PC-9 (cell line): Measurements from ENCODE around the gene S100A11. TPM values are rescaled to one million over a fixed set of nuclear protein-coding genes. Genes with fewer than 3 reads are reported as not detected.

Experiments
- BruUV-seq: library from RNA; stranded (reverse); fragments of 400-500 nt; replicated peaks from 2 replicates; lab custom pipeline; 2021; lab: Mats Ljungman, UMichigan
- CTCF ChIA-PET: fragments of 300-600 bp; sonication (Branson Sonifier 250); formaldehyde crosslinking; loops from one replicate; lab custom pipeline; 2022; ENCODE audit warnings: antibody characterized with exemption; lab: Charles Lee
- POLR2A ChIA-PET: fragments of 300-600 bp; sonication (Branson Sonifier 250); formaldehyde crosslinking; loops from one replicate; lab custom pipeline; 2022; ENCODE audit warnings: antibody characterized with exemption; ENCODE audit not compliant: unreplicated experiment; lab: Charles Lee
- DNase-seq, 2 experiments: peaks; one replicate each; pipeline versions ENCODE4 v3.0.0 to v3.0.0-alpha.2; 2015 to 2022; ENCODE audit warnings: mixed read lengths in 1 of 2
- H2AFZ ChIP-seq: fragments of 200-600 bp; sonication (generic); 2 replicates; pipeline ENCODE4 v1.8.1; 2017; ENCODE audit warnings: antibody characterized with exemption
- H3F3A ChIP-seq: fragments of 200-600 bp; sonication (generic); 2 replicates; pipeline ENCODE4 v1.8.1; 2017; ENCODE audit warnings: antibody characterized with exemption, mild to moderate bottlenecking, low read depth; ENCODE audit not compliant: insufficient read depth
- H3K27ac ChIP-seq: fragments of 200-600 bp; sonication (generic); 2 replicates; pipeline ENCODE4 v1.6.1; 2016; ENCODE audit warnings: mixed run types
- H3K27me3 ChIP-seq: fragments of 200-600 bp; sonication (generic); 2 replicates; pipeline ENCODE4 v1.6.1; 2016; ENCODE audit warnings: low read depth, mixed run types; ENCODE audit not compliant: insufficient read depth
- H3K36me3 ChIP-seq: fragments of 200-600 bp; sonication (generic); 2 replicates; pipeline ENCODE4 v1.6.1; 2016; ENCODE audit warnings: low read depth, mixed run types
- H3K4me1 ChIP-seq: fragments of 200-600 bp; sonication (generic); replicated peaks from 2 replicates; pipeline ENCODE4 v1.6.1; 2016; ENCODE audit warnings: mixed run types; ENCODE audit not compliant: insufficient read depth
- H3K4me2 ChIP-seq: fragments of 200-600 bp; sonication (generic); 2 replicates; pipeline ENCODE4 v1.6.1; 2017; ENCODE audit warnings: mixed run types
- H3K4me3 ChIP-seq: fragments of 200-600 bp; sonication (generic); 2 replicates; pipeline ENCODE4 v1.6.1; 2016; ENCODE audit warnings: mixed run types
- H3K79me2 ChIP-seq: fragments of 200-600 bp; sonication (generic); 2 replicates; pipeline ENCODE4 v1.6.1; 2017; ENCODE audit warnings: low read depth, mixed run types
- H3K9me2 ChIP-seq: fragments of 200-600 bp; sonication (generic); 2 replicates; pipeline ENCODE4 v1.8.1; 2017; ENCODE audit warnings: mild to moderate bottlenecking; ENCODE audit not compliant: insufficient read depth
- H3K9me3 ChIP-seq: fragments of 200-600 bp; sonication (generic); 2 replicates; pipeline ENCODE4 v1.8.1; 2016; ENCODE audit warnings: low read depth; ENCODE audit not compliant: insufficient read depth
- H4K20me1 ChIP-seq: fragments of 200-600 bp; sonication (generic); 2 replicates; pipeline ENCODE4 v1.8.1; 2017; ENCODE audit not compliant: insufficient read depth
- CTCF ChIP-seq: fragments of 200-600 bp; sonication (generic); conservative IDR thresholded peaks from 2 replicates; pipeline ENCODE4 v1.6.1; 2017; ENCODE audit warnings: mixed run types, antibody characterized with exemption, mild to moderate bottlenecking, moderate library complexity
- EZH2 ChIP-seq: fragments of 200-600 bp; sonication (generic); IDR thresholded peaks from 2 replicates; pipeline ENCODE4 v1.8.0; 2017; ENCODE audit warnings: antibody characterized with exemption, low read depth
- intact Hi-C: fragments of 100-400 bp; cut with micrococcal nuclease; formaldehyde crosslinking; loops from one replicate; pipeline ENCODE4 v1.10.0; 2022; ENCODE audit not compliant: unreplicated experiment
- total RNA-seq: library from RNA; stranded (reverse); gene quantifications from 2 replicates; pipeline ENCODE4 v1.2.3, GENCODE V29; 2021

S100A11 gene
- total RNA-seq, 1 experiment from 2014 or later, result 868 TPM

- Histone ChIP-seq H3F3A (peaks cover 65% of the 10 kb centered on the region), H4K20me1 (no peaks in the 10 kb centered on the region), H3K27me3 (no peaks in the 10 kb centered on the region), H3K4me3 (no peak overlapping the region), H3K4me1 (peaks cover 84% of the 10 kb centered on the region), H3K4me2 (peak overlapping the region; percentile 26), H2AFZ (no peak overlapping the region), H3K79me2 (no peaks in the 10 kb centered on the region), H3K9me2 (no peaks in the 10 kb centered on the region), H3K36me3 (no peaks in the 10 kb centered on the region), H3K27ac (peak overlapping the region; percentile 90), H3K9me3 (peaks cover 15% of the 10 kb centered on the region)
- intact Hi-C loops, result no loop called here
- CTCF ChIA-PET, result interaction anchor here (0.5 to 1.1 kb wide), 6 partner anchors 15 to 405 kb away, joined by 3 to 11 read pairs (median 4); no protein-coding TSS in a partner anchor
- peak in 1 of 2 experiments; percentile 96 for DNase-seq
- no peak for TF ChIP-seq CTCF
- TF ChIP-seq EZH2, result no peak
- BruUV-seq, result no TSS peak
- POLR2A ChIA-PET, result interaction anchor here (0.6 to 1.3 kb wide), 18 partner anchors 10 to 800 kb away, joined by 3 to 29 read pairs (median 4); partner anchors contain the start of genes PIP5K1A and S100A11
Measured at GRCh38 chr1:151998611-151999362, 38.0 kb downstream of the S100A11 start.

GRCh38 chr1:151997284-151997570, 39.6 kb downstream of the S100A11 start:
- no peak for TF ChIP-seq EZH2
- no peak for TF ChIP-seq CTCF
- H3F3A ChIP-seq, result peaks cover 75% of the 10 kb centered on the region
- H3K27me3 ChIP-seq, result no peaks in the 10 kb centered on the region
- no peak overlapping the region for H3K4me2 ChIP-seq
- no TSS peak for BruUV-seq
- H3K36me3 ChIP-seq, result peaks cover 3% of the 10 kb centered on the region; the same call in 1 of the 2 replicates
- peaks cover 15% of the 10 kb centered on the region for H3K9me3 ChIP-seq
- H3K79me2 ChIP-seq, result peaks cover 10% of the 10 kb centered on the region
- ChIA-PET POLR2A (no interaction called here), CTCF (no interaction called here)
- H2AFZ ChIP-seq, result no peak overlapping the region
- H3K27ac ChIP-seq, result peak overlapping the region; percentile 90
- DNase-seq, result no peak
- H3K4me3 ChIP-seq, result no peak overlapping the region
- intact Hi-C loops, result no loop called here
- H3K9me2 ChIP-seq, result no peaks in the 10 kb centered on the region
- H4K20me1 ChIP-seq, result no peaks in the 10 kb centered on the region
- peaks cover 83% of the 10 kb centered on the region for H3K4me1 ChIP-seq

GRCh38 chr1:151995774-151996173, 41.0 kb downstream of the S100A11 start:
- peak overlapping the region; percentile 99 for H3K27ac ChIP-seq
- no peak overlapping the region for H3K4me3 ChIP-seq
- peaks cover 14% of the 10 kb centered on the region; the same call in 1 of the 2 replicates for H4K20me1 ChIP-seq
- peak overlapping the region; percentile 83 for H3K4me2 ChIP-seq
- peaks cover 17% of the 10 kb centered on the region for H3K36me3 ChIP-seq
- intact Hi-C loops, result no loop called here
- H3K27me3 ChIP-seq, result no peaks in the 10 kb centered on the region
- no TSS peak for BruUV-seq
- no peak overlapping the region for H2AFZ ChIP-seq
- TF ChIP-seq EZH2, result no peak
- no peak for TF ChIP-seq CTCF
- DNase-seq, result peak in 1 of 2 experiments; percentile 65
- H3K4me1 ChIP-seq, result peaks cover 77% of the 10 kb centered on the region
- peaks cover 15% of the 10 kb centered on the region for H3K9me3 ChIP-seq
- H3F3A ChIP-seq, result peaks cover 83% of the 10 kb centered on the region
- POLR2A ChIA-PET, result interaction anchor here (0.6 to 0.9 kb wide), 2 partner anchors 23 to 41 kb away, joined by 10 to 13 read pairs; no protein-coding TSS in a partner anchor
- H3K9me2 ChIP-seq, result no peaks in the 10 kb centered on the region
- peaks cover 25% of the 10 kb centered on the region for H3K79me2 ChIP-seq
- CTCF ChIA-PET, result interaction anchor here (0.6 to 1.6 kb wide), 2 partner anchors 27 to 156 kb away, joined by 3 to 10 read pairs; partner anchors contain the start of gene C2CD4D
